SU-DHL-6 (cell line): ENCODE data around the gene CTRB1.

Source experiments
- CTCF ChIP-seq: fragments of 200-600 bp; sonication (generic); IDR thresholded peaks from one replicate; pipeline ENCODE4 v1.5.1; 2017; ENCODE audit warnings: antibody characterized with exemption, mild to moderate bottlenecking, low read length, moderate library complexity; ENCODE audit not compliant: insufficient read depth, poor library complexity, severe bottlenecking
- EZH2phosphoT487 ChIP-seq: fragments of 200-600 bp; sonication (generic), shearing (Covaris generic); conservative IDR thresholded peaks from 2 replicates; pipeline ENCODE4 v1.6.1; 2018; ENCODE audit warnings: mild to moderate bottlenecking, antibody characterized with exemption, low read length, moderate library complexity, mixed read lengths

GRCh38 chr16:75238132-75238852 is 19.5 kb downstream of the CTRB1 start:
- TF ChIP-seq CTCF (no peak), EZH2phosphoT487 (no peak)
